Fibroblast of villous mesenchyme (primary cell): Measurements from ENCODE around the gene ANO6. TPM values are rescaled to one million over a fixed set of nuclear protein-coding genes. Genes with fewer than 3 reads are reported as not detected.
"Not testable (repeated sequence)": the region's sequence is repeated elsewhere in the genome, so short reads cannot be mapped to it uniquely, and the experiment has no call there.

Experiments
- DNase-seq: peaks from one replicate; pipeline ENCODE4 v3.0.0-alpha.2; 2010; ENCODE audit warnings: low read depth
- H3K4me3 ChIP-seq: 2 replicates; pipeline ENCODE4 v1.5.1; 2011; ENCODE audit warnings: low read depth, mild to moderate bottlenecking, low read length
- CTCF ChIP-seq: IDR thresholded peaks from 2 replicates; pipeline ENCODE4 v1.5.1; 2012; ENCODE audit warnings: low read depth, mild to moderate bottlenecking, low read length; ENCODE audit not compliant: insufficient read depth
- total RNA-seq: library from RNA; depleted of rRNA; stranded (reverse); fragments of >200 nt; gene quantifications from 2 replicates; pipeline ENCODE4 v1.2.3, GENCODE V29; 2012

ANO6 gene
- total RNA-seq, 1 donor = 91.5 TPM

DNA sequence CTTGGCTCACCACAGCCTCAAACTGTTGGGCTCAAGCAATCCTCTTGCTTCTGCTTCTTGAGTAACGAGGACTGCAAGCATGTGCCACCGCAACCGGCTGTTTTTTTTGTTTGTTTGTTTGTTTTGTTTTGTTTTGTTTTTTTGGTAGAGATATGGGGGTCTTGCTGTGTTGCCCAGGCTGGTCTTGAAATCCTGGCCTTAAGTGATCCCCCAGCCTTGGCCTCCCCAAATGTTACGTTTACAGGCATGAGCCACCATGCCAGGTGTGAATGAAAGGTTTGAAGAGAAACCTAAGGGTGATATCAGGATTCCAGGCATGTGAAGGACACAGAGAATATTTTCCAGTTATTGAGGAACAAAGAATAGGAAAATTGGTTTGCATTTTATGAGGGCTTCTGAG, 45.0 kb downstream of the ANO6 start:
- H3K4me3 ChIP-seq = no peak overlapping the region
- no peak for DNase-seq

GRCh38 chr12:45262185-45262584, 46.3 kb downstream of the ANO6 start:
- not testable (repeated sequence) for H3K4me3 ChIP-seq, DNase-seq

More for the DNA sequence above, 45.0 kb downstream of the ANO6 start:
- no peak for TF ChIP-seq CTCF

GRCh38 chr12:45263587-45263986, 47.7 kb downstream of the ANO6 start:
- H3K4me3 ChIP-seq = no peak overlapping the region
- no peak for TF ChIP-seq CTCF
- DNase-seq = no peak

DNA sequence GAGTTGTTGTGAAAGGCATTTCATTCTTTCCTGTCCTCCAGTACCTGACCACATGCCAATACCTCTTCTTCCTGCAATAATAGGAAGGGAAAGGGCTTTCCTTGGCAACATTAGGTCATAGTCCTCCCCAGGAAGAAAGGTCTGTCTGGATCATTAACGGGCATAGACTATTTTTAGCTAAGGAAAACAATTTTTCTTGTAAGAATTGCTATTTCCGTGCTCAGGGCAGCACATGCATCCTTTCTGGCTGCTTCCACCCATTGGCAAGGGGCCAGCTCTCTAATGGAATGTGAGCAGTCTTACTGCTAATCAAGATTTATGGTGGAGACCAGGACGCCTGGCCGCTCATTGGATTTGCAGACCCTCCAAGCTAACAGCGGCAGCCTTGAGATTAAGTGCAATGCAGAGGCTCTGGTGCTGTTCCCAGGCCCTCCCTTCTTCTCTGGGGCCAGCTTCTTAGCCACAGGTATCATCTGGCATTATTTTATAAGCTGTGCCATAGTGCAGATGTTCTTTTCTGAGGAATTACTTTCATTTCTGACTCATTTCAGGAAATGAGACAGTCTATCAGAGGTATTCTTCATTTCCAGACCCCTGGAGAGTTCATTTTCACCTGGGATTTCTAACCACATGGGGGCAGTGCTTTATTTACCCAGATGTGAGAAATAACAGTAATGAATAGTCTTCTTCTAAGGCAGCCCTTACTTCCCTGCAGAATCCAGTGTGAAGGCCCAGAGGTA, 52.9 kb downstream of the ANO6 start:
- DNase-seq = peak; percentile 91
- TF ChIP-seq CTCF = peak; percentile 53
- peak overlapping the region; percentile 12 for H3K4me3 ChIP-seq

GRCh38 chr12:45269412-45269751, 53.5 kb downstream of the ANO6 start:
- no peak for DNase-seq
- no peak for TF ChIP-seq CTCF
- H3K4me3 ChIP-seq = no peak overlapping the region

DNA sequence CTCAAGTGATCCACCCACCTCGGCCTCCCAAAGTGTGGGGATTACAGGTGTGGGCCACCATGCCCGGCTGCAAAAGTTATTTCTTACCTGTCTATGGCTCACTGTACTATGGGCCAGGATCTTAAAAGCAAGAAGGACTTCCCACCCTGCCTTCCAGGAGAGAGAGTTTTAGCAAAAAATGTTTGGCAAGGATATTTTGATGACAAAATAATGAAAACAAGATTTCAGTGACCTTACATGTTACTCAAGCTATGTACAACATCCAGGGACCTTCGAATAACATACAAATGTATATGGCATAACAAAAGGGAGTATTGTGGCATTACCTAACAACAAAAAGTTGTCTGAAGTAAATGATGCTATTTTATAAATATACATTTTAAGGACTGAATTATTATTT, 55.1 kb downstream of the ANO6 start:
- H3K4me3 ChIP-seq = no peak overlapping the region
- DNase-seq = no peak
- no peak for TF ChIP-seq CTCF

- H3K4me3 ChIP-seq = no peak overlapping the region
- peak; percentile 94 for DNase-seq
- TF ChIP-seq CTCF = no peak
These were observed 57.9 kb downstream of the ANO6 start for GRCh38 chr12:45273717-45274271.
